Astrocyte (in vitro differentiated cells and primary cell): ENCODE measurements around the gene RPL18. TPM values are rescaled to one million over a fixed set of nuclear protein-coding genes. Genes with fewer than 3 reads are reported as not detected.

Experiments
- DNase-seq: peaks from one replicate; pipeline ENCODE4 v3.0.0-alpha.2; 2010; ENCODE audit warnings: low read depth
- FAIRE-seq: peaks from 2 replicates; lab custom pipeline; 2011; peaks lifted over from hg19 to GRCh38; lab: Jason Lieb, UNC
- H2AFZ ChIP-seq: 2 replicates; pipeline ENCODE4 v1.6.0; 2012; ENCODE audit warnings: low read depth, low read length, inconsistent platforms
- H3K27ac ChIP-seq: 2 replicates; pipeline ENCODE4 v1.5.1; 2011; ENCODE audit warnings: low read depth, low read length, inconsistent platforms
- H3K27me3 ChIP-seq: 2 replicates; pipeline ENCODE4 v1.6.0; 2011; ENCODE audit warnings: low read length, inconsistent platforms; ENCODE audit not compliant: insufficient read depth
- H3K36me3 ChIP-seq: 2 replicates; pipeline ENCODE4 v1.5.1; 2011; ENCODE audit warnings: low read length, inconsistent platforms; ENCODE audit not compliant: insufficient read depth
- H3K4me1 ChIP-seq: 2 replicates; pipeline ENCODE4 v1.5.1; 2011; ENCODE audit warnings: low read length, inconsistent platforms; ENCODE audit not compliant: insufficient read depth
- H3K4me2 ChIP-seq: 2 replicates; pipeline ENCODE4 v1.6.0; 2012; ENCODE audit warnings: low read length, inconsistent platforms
- H3K4me3 ChIP-seq: 2 replicates; pipeline ENCODE4 v1.5.1; 2011; ENCODE audit warnings: low read depth, mild to moderate bottlenecking, low read length, inconsistent platforms; ENCODE audit not compliant: insufficient read depth
- H3K79me2 ChIP-seq: 2 replicates; pipeline ENCODE4 v1.6.0; 2012; ENCODE audit warnings: mild to moderate bottlenecking, low read length, inconsistent platforms; ENCODE audit not compliant: insufficient read depth
- H3K9ac ChIP-seq: 2 replicates; pipeline ENCODE4 v1.6.0; 2012; ENCODE audit warnings: mild to moderate bottlenecking, low read length, inconsistent platforms
- H3K9me3 ChIP-seq: 2 replicates; pipeline ENCODE4 v1.5.1; 2012; ENCODE audit warnings: low read depth, mild to moderate bottlenecking, low read length, inconsistent platforms; ENCODE audit not compliant: insufficient read depth
- H4K20me1 ChIP-seq: 2 replicates; pipeline ENCODE4 v1.6.0; 2012; ENCODE audit warnings: low read length, inconsistent platforms; ENCODE audit not compliant: insufficient read depth
- H3K27ac Mint-ChIP-seq: one replicate; pipeline ENCODE4 v1.8.0; 2021; ENCODE audit warnings: mild to moderate bottlenecking, mixed read lengths; ENCODE audit not compliant: unreplicated experiment
- H3K27me3 Mint-ChIP-seq: one replicate; pipeline ENCODE4 v1.8.0; 2021; ENCODE audit warnings: low read depth, mixed read lengths; ENCODE audit not compliant: unreplicated experiment
- H3K36me3 Mint-ChIP-seq: one replicate; pipeline ENCODE4 v1.8.0; 2021; ENCODE audit warnings: low read depth, mixed read lengths; ENCODE audit not compliant: unreplicated experiment
- H3K4me1 Mint-ChIP-seq: one replicate; pipeline ENCODE4 v1.8.0; 2021; ENCODE audit warnings: low read depth, mixed read lengths; ENCODE audit not compliant: unreplicated experiment
- H3K4me3 Mint-ChIP-seq: one replicate; pipeline ENCODE4 v1.8.0; 2021; ENCODE audit warnings: mild to moderate bottlenecking, moderate library complexity, mixed read lengths; ENCODE audit not compliant: unreplicated experiment
- H3K9me3 Mint-ChIP-seq: one replicate; pipeline ENCODE4 v1.8.0; 2021; ENCODE audit warnings: mild to moderate bottlenecking, mixed read lengths; ENCODE audit not compliant: unreplicated experiment
- EZH2 ChIP-seq: IDR thresholded peaks from 2 replicates; pipeline ENCODE4 v1.6.1; 2012; ENCODE audit warnings: mild to moderate bottlenecking, low read length, inconsistent platforms; ENCODE audit not compliant: insufficient read depth
- total RNA-seq: library from RNA; stranded (reverse); gene quantifications from 2 replicates; pipeline ENCODE4 v1.2.1, GENCODE V29; 2021
- TF ChIP-seq, protein P1 (sequence below): IDR thresholded peaks from 2 replicates; pipeline ENCODE4 v1.5.1; 2011; ENCODE audit warnings: low read depth, mild to moderate bottlenecking, inconsistent platforms, low read length, moderate library complexity; ENCODE audit not compliant: insufficient read depth

Gene RPL18
- total RNA-seq, 1 donor from 2014 or later: 1,102 TPM

DNA sequence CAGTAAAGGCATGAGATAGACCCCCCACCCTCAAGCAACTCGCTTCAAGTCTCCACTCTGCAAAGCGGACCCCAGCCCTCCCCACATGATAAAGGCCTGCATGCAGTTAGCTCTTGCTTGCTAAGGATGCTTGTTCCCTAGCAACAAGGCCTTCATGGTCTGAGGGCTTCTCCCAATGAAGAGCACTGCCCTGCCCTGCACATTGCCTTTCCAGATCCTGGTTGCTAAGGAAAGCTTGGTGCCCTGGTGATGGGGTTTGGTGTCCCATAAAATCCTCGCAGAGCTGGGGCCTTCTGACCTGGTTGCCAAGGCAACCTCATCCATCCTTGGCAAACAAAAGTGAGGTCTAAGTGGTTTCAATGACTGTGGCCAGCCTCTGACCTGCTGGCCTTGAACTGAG lies 12.2 kb upstream of the RPL18 start:
- Mint-ChIP-seq H3K9me3 (no peaks in the 10 kb centered on the region), H3K36me3 (peaks cover 2% of the 10 kb centered on the region), H3K4me1 (no peaks in the 10 kb centered on the region), H3K27me3 (peaks cover 3% of the 10 kb centered on the region), H3K4me3 (no peak overlapping the region), H3K27ac (no peak overlapping the region)
- no peak for FAIRE-seq
- TF ChIP-seq, protein P1, sequence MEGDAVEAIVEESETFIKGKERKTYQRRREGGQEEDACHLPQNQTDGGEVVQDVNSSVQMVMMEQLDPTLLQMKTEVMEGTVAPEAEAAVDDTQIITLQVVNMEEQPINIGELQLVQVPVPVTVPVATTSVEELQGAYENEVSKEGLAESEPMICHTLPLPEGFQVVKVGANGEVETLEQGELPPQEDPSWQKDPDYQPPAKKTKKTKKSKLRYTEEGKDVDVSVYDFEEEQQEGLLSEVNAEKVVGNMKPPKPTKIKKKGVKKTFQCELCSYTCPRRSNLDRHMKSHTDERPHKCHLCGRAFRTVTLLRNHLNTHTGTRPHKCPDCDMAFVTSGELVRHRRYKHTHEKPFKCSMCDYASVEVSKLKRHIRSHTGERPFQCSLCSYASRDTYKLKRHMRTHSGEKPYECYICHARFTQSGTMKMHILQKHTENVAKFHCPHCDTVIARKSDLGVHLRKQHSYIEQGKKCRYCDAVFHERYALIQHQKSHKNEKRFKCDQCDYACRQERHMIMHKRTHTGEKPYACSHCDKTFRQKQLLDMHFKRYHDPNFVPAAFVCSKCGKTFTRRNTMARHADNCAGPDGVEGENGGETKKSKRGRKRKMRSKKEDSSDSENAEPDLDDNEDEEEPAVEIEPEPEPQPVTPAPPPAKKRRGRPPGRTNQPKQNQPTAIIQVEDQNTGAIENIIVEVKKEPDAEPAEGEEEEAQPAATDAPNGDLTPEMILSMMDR: no peak
- TF ChIP-seq EZH2: no peak
- Histone ChIP-seq H3K9me3 (no peaks in the 10 kb centered on the region), H3K4me1 (peaks cover 26% of the 10 kb centered on the region), H3K36me3 (no peaks in the 10 kb centered on the region), H3K27me3 (peaks cover 3% of the 10 kb centered on the region), H3K79me2 (no peaks in the 10 kb centered on the region), H3K27ac (no peak overlapping the region), H3K9ac (peak overlapping the region; percentile 40), H4K20me1 (no peaks in the 10 kb centered on the region), H3K4me2 (peak overlapping the region; percentile 74), H3K4me3 (no peak overlapping the region), H2AFZ (no peak overlapping the region)
- DNase-seq: no peak

DNA sequence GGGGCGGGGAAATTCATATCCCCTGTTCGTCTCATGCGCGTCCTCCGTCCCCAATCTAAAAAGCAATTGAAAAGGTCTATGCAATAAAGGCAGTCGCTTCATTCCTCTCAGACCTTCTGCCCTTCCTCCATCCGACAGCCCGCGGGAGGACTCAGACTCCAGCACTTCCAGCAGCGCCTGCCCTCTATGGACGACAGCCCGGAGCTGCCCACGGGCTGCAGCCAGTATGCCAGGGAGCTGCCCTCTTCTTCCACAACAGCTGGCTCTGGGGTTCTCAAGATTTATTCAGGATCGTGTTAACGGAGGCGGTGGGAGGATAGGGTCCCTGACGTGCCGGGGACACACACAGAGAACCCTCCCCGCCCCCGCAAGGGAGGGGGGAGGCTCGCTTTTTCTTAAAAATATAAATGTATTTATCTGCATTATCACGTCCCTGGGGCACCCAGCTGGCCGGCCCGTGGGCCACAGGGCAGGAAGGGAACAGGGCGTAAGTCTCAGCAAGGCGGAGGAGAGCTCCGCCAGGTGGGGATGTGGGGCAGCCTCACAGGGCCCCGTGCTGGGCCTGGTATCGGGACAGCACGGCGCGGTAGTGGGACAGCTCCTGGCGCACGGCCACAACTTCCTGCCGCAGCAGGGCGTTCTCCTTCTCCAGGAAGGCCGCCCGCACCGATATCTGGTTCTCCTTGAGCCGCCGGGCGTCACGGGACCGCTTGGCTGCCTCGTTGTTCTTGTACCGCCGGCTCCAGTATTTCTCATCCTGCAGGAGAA lies 11.5 kb upstream of the RPL18 start:
- H3K4me3 ChIP-seq: peak overlapping the region; percentile 12
- DNase-seq (no peak), FAIRE-seq (no peak)
- H3K4me2 ChIP-seq: peak overlapping the region; percentile 74
- Mint-ChIP-seq H3K9me3 (no peaks in the 10 kb centered on the region), H3K36me3 (peaks cover 3% of the 10 kb centered on the region), H3K27me3 (no peaks in the 10 kb centered on the region), H3K27ac (no peak overlapping the region), H3K4me3 (no peak overlapping the region), H3K4me1 (no peaks in the 10 kb centered on the region)
- peaks cover 26% of the 10 kb centered on the region for H3K4me1 ChIP-seq
- H2AFZ ChIP-seq: peak overlapping the region; percentile 40
- no peaks in the 10 kb centered on the region for H3K27me3 ChIP-seq
- no peaks in the 10 kb centered on the region for H4K20me1 ChIP-seq
- H3K9me3 ChIP-seq: no peaks in the 10 kb centered on the region
- no peak overlapping the region for H3K27ac ChIP-seq
- H3K36me3 ChIP-seq: no peaks in the 10 kb centered on the region
- H3K79me2 ChIP-seq: peaks cover 1% of the 10 kb centered on the region
- TF ChIP-seq, protein P1: no peak
- TF ChIP-seq EZH2: no peak
- peak overlapping the region; percentile 40 for H3K9ac ChIP-seq
